HG03159 (cell line): ENCODE results near the gene TPGS1.

Source experiments
- ATAC-seq: cut with Tn5 transposase; IDR thresholded peaks from one replicate; pipeline ENCODE4 v1.9.1; 2021; ENCODE audit warnings: mild to moderate bottlenecking, moderate library complexity; ENCODE audit not compliant: unreplicated experiment

Gene TPGS1

GRCh38 chr19:567296-567900, 60.1 kb downstream of the TPGS1 start:
- ATAC-seq: no peak
